Stimulated activated naive CD8-positive, alpha-beta T cell treated with anti-CD3 and anti-CD28 coated beads, Interleukin-15, Interleukin-2, amounts not matched to agents 100 ng/mL and 50 ng/mL, for 24 hours (primary cell): Measurements from ENCODE around the gene SMTN.

Experiments used
- H3K27ac Mint-ChIP-seq: one replicate; pipeline ENCODE4 v1.8.0; 2021; ENCODE audit warnings: mild to moderate bottlenecking, mixed read lengths
- H3K27me3 Mint-ChIP-seq: one replicate; pipeline ENCODE4 v1.8.0; 2021; ENCODE audit warnings: mixed read lengths
- H3K36me3 Mint-ChIP-seq: one replicate; pipeline ENCODE4 v1.8.0; 2021; ENCODE audit warnings: low read depth, mixed read lengths
- H3K4me1 Mint-ChIP-seq: one replicate; pipeline ENCODE4 v1.8.0; 2021; ENCODE audit warnings: low read depth, mixed read lengths
- H3K4me3 Mint-ChIP-seq: one replicate; pipeline ENCODE4 v1.8.0; 2021; ENCODE audit warnings: mild to moderate bottlenecking, mixed read lengths
- H3K9me3 Mint-ChIP-seq: one replicate; pipeline ENCODE4 v1.8.0; 2021; ENCODE audit warnings: mixed read lengths

The SMTN gene

DNA sequence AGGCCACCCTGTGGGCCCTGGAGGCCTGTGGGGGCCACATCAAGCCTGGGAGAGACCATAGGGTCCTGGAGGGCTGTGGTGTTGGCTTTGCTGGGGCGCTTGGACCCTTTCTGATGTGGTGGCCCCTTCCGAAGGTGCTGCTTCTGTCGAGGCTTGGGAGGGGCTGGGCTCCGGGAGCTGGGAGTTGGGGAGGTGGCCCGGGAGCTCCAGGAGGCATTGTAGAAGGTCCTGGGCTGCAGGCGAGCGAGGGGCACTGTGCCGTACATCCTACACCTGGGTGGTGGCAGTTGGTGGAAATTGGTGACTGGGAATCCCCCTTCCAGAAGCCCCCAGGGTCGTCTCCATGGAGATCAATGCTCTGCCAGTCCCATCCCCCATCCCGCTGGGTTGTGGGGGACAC lies 56.6 kb downstream of the SMTN start:
- no peaks in the 10 kb centered on the region for H3K36me3 Mint-ChIP-seq
- H3K27me3 Mint-ChIP-seq: no peaks in the 10 kb centered on the region
- H3K4me1 Mint-ChIP-seq: no peaks in the 10 kb centered on the region
- H3K4me3 Mint-ChIP-seq: no peak overlapping the region
- H3K27ac Mint-ChIP-seq: no peak overlapping the region
- no peaks in the 10 kb centered on the region for H3K9me3 Mint-ChIP-seq

DNA sequence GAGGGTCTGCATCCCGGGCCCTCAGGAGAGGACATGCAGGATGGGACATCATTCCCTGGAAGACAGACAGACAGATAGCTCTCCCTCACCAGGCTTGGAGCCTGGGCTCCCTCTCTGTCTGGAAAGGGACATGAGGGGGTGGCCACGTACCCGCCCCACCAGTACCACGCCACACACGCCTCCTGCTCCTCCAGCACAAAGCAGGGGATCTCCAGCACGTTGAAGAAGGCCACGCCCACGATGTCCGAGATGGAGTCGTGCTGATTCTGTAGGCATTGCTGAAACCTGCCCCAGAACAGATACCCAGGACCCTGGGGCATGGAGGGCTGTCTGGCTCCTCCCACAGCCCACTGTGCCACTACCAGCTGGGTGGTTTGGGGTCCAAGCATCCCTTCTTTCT lies 57.0 kb downstream of the SMTN start:
- Mint-ChIP-seq H3K27me3 (no peaks in the 10 kb centered on the region), H3K4me1 (no peaks in the 10 kb centered on the region), H3K9me3 (no peaks in the 10 kb centered on the region), H3K36me3 (no peaks in the 10 kb centered on the region), H3K27ac (no peak overlapping the region), H3K4me3 (no peak overlapping the region)

DNA sequence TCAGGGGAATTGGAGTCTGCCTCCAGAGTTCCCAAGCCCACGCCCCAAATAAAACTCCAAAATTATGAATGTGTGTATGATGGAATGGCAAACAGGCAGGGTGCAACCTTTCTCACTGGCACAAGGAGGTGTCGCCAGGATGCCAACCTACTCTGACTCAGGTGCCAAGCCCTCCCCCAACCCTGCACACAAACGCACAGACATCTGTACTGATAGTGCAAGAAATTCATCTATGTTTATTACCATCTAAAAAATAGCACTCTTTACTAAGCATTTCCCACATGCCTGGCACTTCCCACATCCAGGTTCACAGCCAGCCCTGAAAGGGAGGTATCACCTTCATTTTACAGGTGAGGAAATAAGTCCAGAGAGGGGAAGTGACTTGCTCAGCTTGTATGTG lies 57.9 kb downstream of the SMTN start:
- H3K27me3 Mint-ChIP-seq: no peaks in the 10 kb centered on the region
- H3K4me1 Mint-ChIP-seq: no peaks in the 10 kb centered on the region
- no peaks in the 10 kb centered on the region for H3K36me3 Mint-ChIP-seq
- no peak overlapping the region for H3K4me3 Mint-ChIP-seq
- no peaks in the 10 kb centered on the region for H3K9me3 Mint-ChIP-seq
- no peak overlapping the region for H3K27ac Mint-ChIP-seq

DNA sequence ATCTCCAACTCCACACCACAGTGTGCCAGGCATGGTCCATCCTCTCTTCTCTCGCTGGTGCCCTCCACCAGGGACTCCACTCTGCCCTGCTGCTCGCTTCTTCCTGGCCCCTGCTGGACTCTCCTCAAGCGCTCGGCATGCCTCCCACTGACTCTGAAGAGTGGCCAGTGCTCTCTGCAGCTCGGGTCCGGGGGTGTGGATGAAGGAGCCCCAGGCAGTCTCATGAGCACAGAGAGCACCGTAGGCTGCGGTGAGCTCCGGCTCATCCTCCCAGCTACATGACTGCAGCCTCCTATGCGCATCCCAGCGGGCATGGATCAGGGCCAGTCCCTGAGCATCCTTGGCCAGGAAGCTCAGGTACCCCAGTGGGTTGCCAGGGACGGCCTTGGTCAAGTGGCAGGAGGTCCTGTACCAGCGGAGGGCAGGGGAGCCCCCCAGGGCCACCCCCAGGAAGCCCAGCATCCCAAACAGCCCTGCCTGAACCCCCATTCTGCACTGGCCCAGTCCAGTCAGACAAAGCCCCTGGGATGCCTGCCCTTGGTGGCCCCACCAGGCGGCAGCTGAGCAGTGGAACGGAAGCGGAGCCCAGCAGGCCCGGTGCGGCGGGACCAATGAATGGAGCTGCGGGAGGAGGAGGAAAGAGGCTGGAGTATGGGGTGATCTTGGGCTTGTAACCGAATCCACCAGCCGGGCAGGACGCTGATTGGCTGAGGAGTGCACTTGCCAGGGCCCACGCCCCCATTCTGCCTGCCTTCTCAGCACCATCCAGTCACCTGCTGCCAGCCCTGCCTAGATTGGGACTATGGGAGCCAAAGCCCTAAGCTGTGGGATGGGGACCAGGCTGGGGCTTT lies 59.0 kb downstream of the SMTN start, which contains the start of gene PLA2G3:
Gene PLA2G3 (minus strand): TSS at position 643 of the 851 bp plus-strand sequence. CDS start 154 bp downstream, at position 489.
- no peak within 1 kb of the TSS for H3K27ac Mint-ChIP-seq
- H3K4me1 Mint-ChIP-seq: no peaks in the 10 kb centered on the region
- no peaks in the 10 kb centered on the region for H3K9me3 Mint-ChIP-seq
- no peaks in the 10 kb centered on the region for H3K36me3 Mint-ChIP-seq
- no peak within 1 kb of the TSS for H3K4me3 Mint-ChIP-seq
- H3K27me3 Mint-ChIP-seq: no peaks in the 10 kb centered on the region

DNA sequence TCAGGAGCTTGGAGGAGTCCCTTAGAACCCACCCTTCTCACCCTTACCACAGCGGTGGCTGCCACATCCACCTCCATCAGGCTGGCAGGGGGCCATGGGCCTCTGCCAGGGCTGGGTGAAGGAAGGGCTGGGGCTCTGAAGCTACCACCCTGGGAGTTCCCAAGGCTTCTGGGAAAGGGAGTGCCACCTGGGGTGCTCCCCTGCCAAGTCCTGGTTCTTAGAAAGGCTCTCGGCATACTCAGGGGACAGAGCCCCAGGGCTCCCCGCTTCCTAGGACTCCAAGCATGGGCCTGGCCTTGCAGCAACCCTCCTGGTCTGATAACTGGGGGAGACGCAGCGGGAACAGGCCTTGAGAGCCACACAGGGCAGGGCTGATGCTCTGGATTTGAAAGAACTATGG lies 59.6 kb downstream of the SMTN start:
- H3K9me3 Mint-ChIP-seq: no peaks in the 10 kb centered on the region
- H3K4me3 Mint-ChIP-seq: no peak overlapping the region
- no peak overlapping the region for H3K27ac Mint-ChIP-seq
- no peaks in the 10 kb centered on the region for H3K4me1 Mint-ChIP-seq
- no peaks in the 10 kb centered on the region for H3K27me3 Mint-ChIP-seq
- no peaks in the 10 kb centered on the region for H3K36me3 Mint-ChIP-seq

DNA sequence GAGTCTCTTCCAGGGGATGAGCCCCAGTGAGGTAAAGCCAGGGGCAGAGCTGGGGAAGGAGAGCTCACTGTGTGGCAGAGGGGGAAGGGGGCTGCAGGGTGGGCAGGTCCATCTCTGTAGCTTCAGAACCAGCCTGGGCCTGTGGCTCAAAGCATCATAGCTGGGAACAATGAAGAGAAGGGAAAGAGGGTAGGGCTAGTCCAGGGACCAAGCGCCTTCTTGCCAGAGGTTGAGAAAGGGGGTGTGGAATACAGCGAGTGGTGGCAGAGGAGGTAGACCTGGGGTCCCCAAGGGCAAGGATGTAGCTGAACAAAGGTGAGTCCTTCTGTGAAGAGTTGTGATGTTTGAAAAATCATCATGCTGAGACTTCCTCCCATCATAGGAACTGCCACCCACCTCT lies 60.4 kb downstream of the SMTN start:
- H3K27ac Mint-ChIP-seq: no peak overlapping the region
- no peak overlapping the region for H3K4me3 Mint-ChIP-seq

GRCh38 chr22:31142285-31142684 lies 61.2 kb downstream of the SMTN start:
- H3K27ac Mint-ChIP-seq: no peak overlapping the region
- no peaks in the 10 kb centered on the region for H3K9me3 Mint-ChIP-seq

More for the DNA sequence above, 60.4 kb downstream of the SMTN start:
- no peaks in the 10 kb centered on the region for H3K27me3 Mint-ChIP-seq
- H3K4me1 Mint-ChIP-seq: no peaks in the 10 kb centered on the region
- H3K9me3 Mint-ChIP-seq: no peaks in the 10 kb centered on the region
- no peaks in the 10 kb centered on the region for H3K36me3 Mint-ChIP-seq

DNA sequence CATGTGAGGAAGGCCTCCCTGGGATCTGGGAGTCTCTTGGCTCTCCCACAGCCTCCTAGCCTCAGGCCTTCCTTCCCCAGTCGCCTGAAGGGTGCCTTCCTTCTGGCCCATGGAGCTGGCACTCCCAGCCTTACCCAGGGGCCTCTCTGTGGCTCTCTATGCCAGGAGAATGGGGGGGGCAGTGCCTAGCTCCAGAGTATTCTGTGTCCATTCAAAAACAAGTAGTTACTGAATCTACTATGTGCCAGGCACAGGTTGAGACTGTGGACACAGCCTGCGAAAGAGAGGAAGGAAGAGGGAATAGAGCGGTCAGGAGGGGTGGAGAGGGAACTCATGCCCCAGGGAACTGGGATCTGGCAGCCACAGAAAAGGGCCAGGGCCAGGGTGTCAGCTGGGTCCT lies 61.9 kb downstream of the SMTN start:
- no peak overlapping the region for H3K4me3 Mint-ChIP-seq
- H3K36me3 Mint-ChIP-seq: no peaks in the 10 kb centered on the region
- H3K4me1 Mint-ChIP-seq: no peaks in the 10 kb centered on the region
- no peaks in the 10 kb centered on the region for H3K27me3 Mint-ChIP-seq
- no peaks in the 10 kb centered on the region for H3K9me3 Mint-ChIP-seq
- no peak overlapping the region for H3K27ac Mint-ChIP-seq

More at GRCh38 chr22:31142285-31142684, 61.2 kb downstream of the SMTN start:
- Mint-ChIP-seq H3K27me3 (no peaks in the 10 kb centered on the region), H3K4me1 (no peaks in the 10 kb centered on the region), H3K36me3 (no peaks in the 10 kb centered on the region), H3K4me3 (no peak overlapping the region)

DNA sequence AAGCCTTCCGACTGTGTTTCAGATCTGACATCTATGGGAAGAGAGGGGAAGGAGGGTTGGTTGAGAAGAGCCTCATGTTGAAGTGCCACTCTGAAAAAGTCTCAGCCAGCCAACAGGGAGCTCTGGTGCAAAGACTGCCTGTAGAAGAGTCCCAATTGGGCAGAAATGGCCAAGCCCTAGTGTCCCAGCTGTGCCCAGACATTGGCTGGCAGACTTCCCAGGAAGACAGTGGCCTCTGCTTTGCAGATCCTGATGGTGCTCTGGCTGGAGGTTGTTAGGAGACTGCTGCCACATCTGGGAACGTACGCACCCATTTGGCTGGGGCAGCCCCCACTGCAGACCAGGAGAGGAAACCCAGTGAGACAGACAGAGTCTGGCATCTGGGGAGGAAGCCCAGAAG lies 62.4 kb downstream of the SMTN start:
- no peaks in the 10 kb centered on the region for H3K4me1 Mint-ChIP-seq
- no peak overlapping the region for H3K4me3 Mint-ChIP-seq
- no peaks in the 10 kb centered on the region for H3K27me3 Mint-ChIP-seq
- H3K9me3 Mint-ChIP-seq: no peaks in the 10 kb centered on the region
- H3K36me3 Mint-ChIP-seq: no peaks in the 10 kb centered on the region
- H3K27ac Mint-ChIP-seq: no peak overlapping the region

- Mint-ChIP-seq H3K9me3 (no peaks in the 10 kb centered on the region), H3K36me3 (no peaks in the 10 kb centered on the region), H3K27ac (no peak overlapping the region), H3K27me3 (no peaks in the 10 kb centered on the region), H3K4me3 (no peak overlapping the region), H3K4me1 (no peaks in the 10 kb centered on the region)
These were observed 63.1 kb downstream of the SMTN start for GRCh38 chr22:31144223-31144622.

DNA sequence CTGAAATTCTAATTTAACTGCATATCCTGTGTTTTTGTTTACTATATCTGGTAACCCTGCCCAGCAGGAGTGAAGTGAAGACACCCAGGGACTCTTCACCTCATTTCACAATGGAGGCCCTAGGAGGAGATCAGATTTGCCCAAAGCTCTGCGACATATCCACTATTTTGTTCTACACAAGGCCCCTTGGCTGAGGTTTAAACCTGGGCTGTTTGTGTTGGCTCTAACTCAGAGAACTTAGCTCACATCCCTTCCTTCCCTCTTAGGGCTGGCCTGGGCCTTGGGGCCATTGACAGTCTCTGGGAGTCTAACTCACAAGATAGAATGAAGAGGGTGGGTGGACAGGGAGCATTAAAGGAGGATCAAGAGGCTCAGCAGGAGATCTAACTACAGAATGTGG lies 67.4 kb downstream of the SMTN start:
- H3K4me3 Mint-ChIP-seq: no peak overlapping the region
- H3K27me3 Mint-ChIP-seq: peaks cover 3% of the 10 kb centered on the region
- H3K4me1 Mint-ChIP-seq: no peaks in the 10 kb centered on the region
- H3K27ac Mint-ChIP-seq: no peak overlapping the region
- H3K9me3 Mint-ChIP-seq: no peaks in the 10 kb centered on the region
- H3K36me3 Mint-ChIP-seq: no peaks in the 10 kb centered on the region

DNA sequence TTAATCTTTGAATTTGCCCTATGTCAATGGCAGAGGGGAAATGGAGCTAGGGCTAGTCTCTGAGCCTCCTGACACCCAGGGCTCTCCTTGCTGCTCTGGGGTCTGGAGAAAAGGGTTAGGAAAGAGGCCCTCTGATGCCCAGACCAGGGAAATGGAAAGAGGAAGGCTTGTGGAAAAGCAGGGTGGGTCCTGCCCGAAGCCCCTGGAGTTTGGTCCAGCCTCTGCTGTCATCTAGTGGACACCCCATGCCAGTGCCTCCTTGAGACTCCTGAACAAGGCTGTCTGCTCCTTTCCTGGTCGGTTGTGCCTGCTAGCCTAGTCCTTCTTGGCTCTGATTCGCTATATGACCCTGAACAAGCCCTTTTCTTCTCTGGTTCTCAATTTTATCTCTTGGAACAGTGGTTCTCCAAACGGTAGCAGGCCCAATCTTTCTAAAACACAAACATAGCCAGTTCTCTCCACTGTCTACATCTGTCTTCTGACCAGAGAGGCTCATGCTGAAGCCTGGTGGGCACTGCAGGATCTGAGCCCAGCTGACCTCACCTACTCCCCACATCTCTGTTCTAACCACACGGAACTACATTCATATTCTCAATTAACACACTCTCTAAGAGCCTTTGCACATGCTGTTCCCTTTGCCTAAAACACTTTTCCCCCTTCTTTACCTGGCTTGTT lies 68.0 kb downstream of the SMTN start:
- no peaks in the 10 kb centered on the region for H3K9me3 Mint-ChIP-seq
- H3K4me3 Mint-ChIP-seq: no peak overlapping the region
- H3K27ac Mint-ChIP-seq: no peak overlapping the region
- no peaks in the 10 kb centered on the region for H3K4me1 Mint-ChIP-seq
- H3K27me3 Mint-ChIP-seq: peaks cover 3% of the 10 kb centered on the region
- H3K36me3 Mint-ChIP-seq: no peaks in the 10 kb centered on the region

GRCh38 chr22:31150615-31151014 lies 69.5 kb downstream of the SMTN start:
- Mint-ChIP-seq H3K4me3 (no peak overlapping the region), H3K27me3 (peaks cover 3% of the 10 kb centered on the region), H3K4me1 (no peaks in the 10 kb centered on the region), H3K9me3 (no peaks in the 10 kb centered on the region), H3K36me3 (no peaks in the 10 kb centered on the region), H3K27ac (no peak overlapping the region)

- peaks cover 3% of the 10 kb centered on the region for H3K27me3 Mint-ChIP-seq
- no peak overlapping the region for H3K27ac Mint-ChIP-seq
- no peaks in the 10 kb centered on the region for H3K36me3 Mint-ChIP-seq
- no peak overlapping the region for H3K4me3 Mint-ChIP-seq
- H3K4me1 Mint-ChIP-seq: no peaks in the 10 kb centered on the region
- no peaks in the 10 kb centered on the region for H3K9me3 Mint-ChIP-seq
These were observed 70.8 kb downstream of the SMTN start for GRCh38 chr22:31151872-31152271.

DNA sequence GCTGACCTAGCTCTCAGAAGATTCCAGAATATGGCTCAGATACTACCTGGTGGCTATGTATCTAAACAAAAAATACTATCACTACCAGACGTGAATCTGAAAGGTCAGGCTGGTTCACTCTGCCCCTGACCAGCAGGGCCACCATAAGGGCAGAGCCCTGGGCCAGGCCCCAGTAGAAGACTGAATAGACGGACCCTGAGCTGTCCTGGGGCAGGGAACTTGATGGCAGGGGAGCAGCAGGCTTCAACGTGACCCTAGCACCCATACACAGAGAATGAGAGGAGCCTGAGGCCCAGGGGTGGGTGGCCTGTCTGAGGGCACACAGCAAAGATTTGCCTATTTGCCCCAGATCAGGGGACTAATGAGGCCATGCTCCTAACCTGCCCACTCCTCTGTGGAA lies 72.2 kb downstream of the SMTN start:
- no peak overlapping the region for H3K27ac Mint-ChIP-seq
- no peaks in the 10 kb centered on the region for H3K36me3 Mint-ChIP-seq
- H3K4me3 Mint-ChIP-seq: no peak overlapping the region
- H3K27me3 Mint-ChIP-seq: peaks cover 7% of the 10 kb centered on the region
- H3K4me1 Mint-ChIP-seq: no peaks in the 10 kb centered on the region
- no peaks in the 10 kb centered on the region for H3K9me3 Mint-ChIP-seq
